Measurements from ENCODE around the gene TSC22D1. TPM values are rescaled to one million over a fixed set of nuclear protein-coding genes. Genes with fewer than 3 reads are reported as not detected.

Gene TSC22D1
- total and polyA plus RNA-seq, 2 of the 4 experiments (the other 2 are of a cell fraction): 30.8 to 42.2 TPM

- H3K36me3 ChIP-seq (ENCODE audit: control insufficient read depth, insufficient read depth, low read length): no peaks in the 10 kb centered on the region
- H3K9me1 ChIP-seq (ENCODE audit: insufficient read depth, low read length): no peaks in the 10 kb centered on the region
- no peak overlapping the region for H2BK15ac ChIP-seq (ENCODE audit: low read depth, low read length)
- WGBS, 2 experiments (ENCODE audit: extremely low coverage in 2 of 2, insufficient read length in 1 of 2): no CpG with 5 or more reads among the region's 8 CpGs
- H2AK9ac ChIP-seq (replicated peaks; ENCODE audit: low read depth, low read length, poor library complexity): no peak overlapping the region
- dilution Hi-C loops (cut with HindIII; ENCODE audit: low sequenced_read_pairs, unreplicated experiment) (no loop called here), in situ Hi-C loops (cut with MboI; ENCODE audit: low sequenced_read_pairs) (no loop called here), intact Hi-C loops (cut with micrococcal nuclease) (no loop called here)
- H3K18ac ChIP-seq (ENCODE audit: low read depth, low read length): no peak overlapping the region
- no TSS peak for BruUV-seq (replicated peaks)
- no peak overlapping the region for H3K14ac ChIP-seq (replicated peaks; ENCODE audit: low read depth, low read length)
- H3K4ac ChIP-seq (ENCODE audit: low read depth, low read length): no peak overlapping the region
- ChIA-PET POLR2A (ENCODE audit: unreplicated experiment) (no interaction called here), CTCF (no interaction called here)
- H3K9ac ChIP-seq (ENCODE audit: low read depth, low read length): no peak overlapping the region
- ATAC-seq (ENCODE audit: low read depth) (no peak), DNase-seq (no peak)
- H3K27ac ChIP-seq (ENCODE audit: insufficient read depth, low read length): no peak overlapping the region
- no peaks in the 10 kb centered on the region for H4K20me1 ChIP-seq (ENCODE audit: insufficient read depth, low read length)
- H4K8ac ChIP-seq (ENCODE audit: low read depth in 2 of 2, low read length in 2 of 2): no peak overlapping the region
- H3K79me1 ChIP-seq (ENCODE audit: low read depth in 1 of 2, low read length in 2 of 2): no peaks in the 10 kb centered on the region
- no peak overlapping the region for H3K4me3 ChIP-seq (ENCODE audit: insufficient read depth, low read depth, low read length)
- H3K9me3 ChIP-seq (ENCODE audit: control insufficient read depth, insufficient read depth, low read length): no peaks in the 10 kb centered on the region; the same call in 1 of the 2 replicates
- peaks cover 7% of the 10 kb centered on the region for H3K4me1 ChIP-seq (ENCODE audit: control insufficient read depth, insufficient read depth, low read length)
- no peak overlapping the region for H4K91ac ChIP-seq (ENCODE audit: insufficient read depth, low read depth, low read length)
- no peak overlapping the region for H2BK20ac ChIP-seq (ENCODE audit: low read depth, low read length)
- H4K5ac ChIP-seq (ENCODE audit: low read depth, low read length): no peak overlapping the region
- no peak overlapping the region for H2AK5ac ChIP-seq (ENCODE audit: low read depth, low read length)
- peak overlapping the region; percentile 60 for H2AFZ ChIP-seq (replicated peaks; ENCODE audit: low read length, poor library complexity)
- no peak overlapping the region for H3K23ac ChIP-seq (ENCODE audit: low read depth, low read length)
- no peak for TF ChIP-seq FOS (IDR thresholded peaks at IDR 0.05; ENCODE audit: low read depth, low read length)
- no peak for TF ChIP-seq RAD21 (IDR thresholded peaks at IDR 0.05; ENCODE audit: low read length)
- no peak for TF ChIP-seq ELK1 (IDR thresholded peaks at IDR 0.05; ENCODE audit: borderline replicate concordance, low read depth, low read length)
- TF ChIP-seq USF2 (IDR thresholded peaks at IDR 0.05; ENCODE audit: low read depth, low read length): no peak
- TF ChIP-seq MAZ (IDR thresholded peaks at IDR 0.05; ENCODE audit: borderline replicate concordance, low read depth, low read length): no peak
- TF ChIP-seq POLR2A (IDR thresholded peaks at IDR 0.05; ENCODE audit: low read depth, low read length): no peak
- TF ChIP-seq SMC3 (IDR thresholded peaks at IDR 0.05; ENCODE audit: low read depth, low read length): no peak
- TF ChIP-seq NFE2L2 (IDR thresholded peaks at IDR 0.05; ENCODE audit: low read depth, low read length): no peak
- TF ChIP-seq CTCF (conservative IDR thresholded peaks at IDR 0.05; ENCODE audit: low read depth, low read length): no peak
- no peak for TF ChIP-seq MXI1 (IDR thresholded peaks at IDR 0.05; ENCODE audit: borderline replicate concordance, low read depth, low read length)
- no peak for TF ChIP-seq RFX5 (IDR thresholded peaks at IDR 0.05; ENCODE audit: low read depth, low read length)
- no peak for TF ChIP-seq CHD1 (IDR thresholded peaks at IDR 0.05; ENCODE audit: low read depth, low read length)
- TF ChIP-seq BHLHE40 (IDR thresholded peaks at IDR 0.05; ENCODE audit: low read depth, low read length): no peak
- TF ChIP-seq CEBPB (IDR thresholded peaks at IDR 0.05; ENCODE audit: low read depth, low read length): no peak
- TF ChIP-seq RCOR1 (IDR thresholded peaks at IDR 0.05; ENCODE audit: insufficient replicate concordance, low read length): no peak
- TF ChIP-seq MAFK (IDR thresholded peaks at IDR 0.05; ENCODE audit: low read depth, low read length): no peak
- no peak overlapping the region for H3K4me2 ChIP-seq (ENCODE audit: low read depth, low read length)
- no peak overlapping the region for H2BK120ac ChIP-seq (ENCODE audit: low read depth, low read length)
- H2BK5ac ChIP-seq (ENCODE audit: low read depth, low read length, poor library complexity, severe bottlenecking): no peak overlapping the region
- H3K56ac ChIP-seq (ENCODE audit: extremely low read depth, insufficient read depth, low read length): no peak overlapping the region
- peaks cover 6% of the 10 kb centered on the region; the same call in 1 of the 2 replicates for H3K27me3 ChIP-seq (ENCODE audit: control insufficient read depth, insufficient read depth, low read length)
Observed at GRCh38 chr13:44417446-44417845, 158.7 kb downstream of the TSC22D1 start.

Measured in IMR-90 (cell line).